Natural killer cell (primary cell): ENCODE results near the gene PTPRT. TPM values are rescaled to one million over a fixed set of nuclear protein-coding genes. Genes with fewer than 3 reads are reported as not detected.

Experiments
- ATAC-seq, 3 donors: fragments of 150-1000 bp in 2 of 3; fragments of 200-7000 bp in 1 of 3; cut with Tn5 transposase; 1 replicate in 1 of 3; 2 replicates in 2 of 3; pipeline ENCODE4 v1.10.0; 2021; ENCODE audit warnings: mild to moderate bottlenecking in 2 of 3, moderate library complexity in 2 of 3
- DNase-seq, 2 donors: peaks; one replicate each; pipeline versions ENCODE4 v3.0.0 to v3.0.0-alpha.2; 2013 to 2021; ENCODE audit warnings: mixed read lengths in 1 of 2
- H3K27ac ChIP-seq: one replicate; pipeline ENCODE4 v1.5.1; 2013; ENCODE audit warnings: mild to moderate bottlenecking, low read length
- H3K27me3 ChIP-seq: one replicate; pipeline ENCODE4 v1.6.1; 2013; ENCODE audit warnings: low read length; ENCODE audit not compliant: control insufficient read depth, insufficient read depth
- H3K36me3 ChIP-seq: one replicate; pipeline ENCODE4 v1.6.1; 2013; ENCODE audit warnings: low read length; ENCODE audit not compliant: control insufficient read depth, insufficient read depth
- H3K4me1 ChIP-seq: one replicate; pipeline ENCODE4 v1.6.1; 2013; ENCODE audit warnings: low read length; ENCODE audit not compliant: control insufficient read depth, insufficient read depth
- H3K4me3 ChIP-seq: one replicate; pipeline ENCODE4 v1.5.1; 2013; ENCODE audit warnings: low read length
- H3K9me3 ChIP-seq: one replicate; pipeline ENCODE4 v1.6.1; 2013; ENCODE audit warnings: low read length; ENCODE audit not compliant: control insufficient read depth, insufficient read depth
- H3K27ac Mint-ChIP-seq, 2 donors: one replicate each; pipeline ENCODE4 v1.8.0; 2022; ENCODE audit warnings: mild to moderate bottlenecking in 2 of 2, mixed read lengths in 2 of 2, moderate library complexity in 1 of 2
- H3K27me3 Mint-ChIP-seq, 2 donors: one replicate each; pipeline ENCODE4 v1.8.0; 2022; ENCODE audit warnings: low read depth in 2 of 2, mixed read lengths in 2 of 2
- H3K36me3 Mint-ChIP-seq: one replicate; pipeline ENCODE4 v1.8.0; 2022; ENCODE audit warnings: mixed read lengths
- H3K4me1 Mint-ChIP-seq, 2 donors: one replicate each; pipeline ENCODE4 v1.8.0; 2022; ENCODE audit warnings: mixed read lengths in 2 of 2
- H3K4me3 Mint-ChIP-seq: one replicate; pipeline ENCODE4 v1.8.0; 2022; ENCODE audit warnings: mild to moderate bottlenecking, moderate library complexity, mixed read lengths
- H3K9me3 Mint-ChIP-seq, 2 donors: one replicate each; pipeline ENCODE4 v1.8.0; 2022; ENCODE audit warnings: mixed read lengths in 2 of 2
- WGBS: methylation state at CpG from one replicate; pipeline ENCODE4 v1.1.7; 2013; ENCODE audit warnings: missing lambda C conversion rate; ENCODE audit not compliant: insufficient coverage; 5-methylcytosine and 5-hydroxymethylcytosine counted together
- intact Hi-C: fragments of 100-400 bp; cut with micrococcal nuclease; formaldehyde crosslinking; loops from one replicate; pipeline ENCODE4 v1.14.2; 2022
- total RNA-seq, 4 donors: library from RNA; stranded (reverse); fragments of 120-200 nt in 1 of 4; gene quantifications; one replicate each; pipeline versions ENCODE4 v1.2.3 to v1.2.4, GENCODE V29; 2013 to 2022
- TF ChIP-seq, protein P1 (sequence below): fragments of 200-600 bp; IDR thresholded peaks from one replicate; pipeline ENCODE4 v1.8.0; 2022; ENCODE audit warnings: antibody characterized with exemption

The PTPRT gene
- total RNA-seq, 3 donors from 2014 or later (not counting 1 experiment from before 2014, with no cell fraction given): not detected

DNA sequence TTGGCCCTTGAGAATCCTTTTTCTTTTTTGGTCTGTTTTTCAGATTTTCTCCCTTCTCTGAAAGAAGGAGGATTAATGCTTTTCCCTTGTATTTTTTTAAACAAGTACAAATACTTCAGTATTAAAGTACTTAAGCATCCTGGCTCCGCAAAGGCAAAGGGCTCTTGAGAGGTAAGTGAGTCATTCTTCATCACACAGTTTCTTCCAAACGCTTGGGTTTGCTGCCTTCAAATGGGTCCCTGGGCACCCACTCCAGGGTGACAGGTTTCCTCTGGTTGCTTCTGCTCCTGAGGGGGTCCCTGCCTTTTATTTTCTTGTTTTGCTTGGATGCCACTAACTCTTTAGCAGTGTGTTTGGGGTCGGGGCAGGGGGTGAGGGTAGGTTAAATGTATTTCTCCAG, 437.1 kb downstream of the PTPRT start:
- Mint-ChIP-seq H3K36me3 (no peaks in the 10 kb centered on the region), H3K4me1 (no peaks in the 10 kb centered on the region)

GRCh38 chr20:42749556-42749955, 440.1 kb downstream of the PTPRT start:
- TF ChIP-seq, protein P1, sequence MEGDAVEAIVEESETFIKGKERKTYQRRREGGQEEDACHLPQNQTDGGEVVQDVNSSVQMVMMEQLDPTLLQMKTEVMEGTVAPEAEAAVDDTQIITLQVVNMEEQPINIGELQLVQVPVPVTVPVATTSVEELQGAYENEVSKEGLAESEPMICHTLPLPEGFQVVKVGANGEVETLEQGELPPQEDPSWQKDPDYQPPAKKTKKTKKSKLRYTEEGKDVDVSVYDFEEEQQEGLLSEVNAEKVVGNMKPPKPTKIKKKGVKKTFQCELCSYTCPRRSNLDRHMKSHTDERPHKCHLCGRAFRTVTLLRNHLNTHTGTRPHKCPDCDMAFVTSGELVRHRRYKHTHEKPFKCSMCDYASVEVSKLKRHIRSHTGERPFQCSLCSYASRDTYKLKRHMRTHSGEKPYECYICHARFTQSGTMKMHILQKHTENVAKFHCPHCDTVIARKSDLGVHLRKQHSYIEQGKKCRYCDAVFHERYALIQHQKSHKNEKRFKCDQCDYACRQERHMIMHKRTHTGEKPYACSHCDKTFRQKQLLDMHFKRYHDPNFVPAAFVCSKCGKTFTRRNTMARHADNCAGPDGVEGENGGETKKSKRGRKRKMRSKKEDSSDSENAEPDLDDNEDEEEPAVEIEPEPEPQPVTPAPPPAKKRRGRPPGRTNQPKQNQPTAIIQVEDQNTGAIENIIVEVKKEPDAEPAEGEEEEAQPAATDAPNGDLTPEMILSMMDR: no peak
- Mint-ChIP-seq H3K27me3 (no peaks in the 10 kb centered on the region), H3K27ac (no peak overlapping the region), H3K4me1 (no peaks in the 10 kb centered on the region), H3K4me3 (no peak overlapping the region), H3K36me3 (no peaks in the 10 kb centered on the region), H3K9me3 (peaks cover 0 to 2% of the 10 kb centered on the region in 2 donors)
- DNase-seq (no peak), ATAC-seq (no peak)
- 85% methylated on average over 5 of the region's 5 CpGs for WGBS
- intact Hi-C loops: no loop called here
- Histone ChIP-seq H3K36me3 (no peaks in the 10 kb centered on the region), H3K4me3 (no peak overlapping the region), H3K4me1 (no peaks in the 10 kb centered on the region), H3K27me3 (no peaks in the 10 kb centered on the region), H3K27ac (no peak overlapping the region), H3K9me3 (peaks cover 3% of the 10 kb centered on the region)

More for the DNA sequence above, 437.1 kb downstream of the PTPRT start:
- WGBS: 83% methylated on average over 3 of the region's 3 CpGs
- TF ChIP-seq, protein P1: no peak
- no peak overlapping the region for H3K27ac ChIP-seq
- ATAC-seq (no peak), DNase-seq (no peak)
- peaks cover 3% of the 10 kb centered on the region for H3K9me3 ChIP-seq
- Mint-ChIP-seq H3K9me3 (peaks cover 0 to 2% of the 10 kb centered on the region in 2 donors), H3K4me3 (no peak overlapping the region), H3K27me3 (no peaks in the 10 kb centered on the region), H3K27ac (no peak overlapping the region)
- H3K4me1 ChIP-seq: no peaks in the 10 kb centered on the region
- no peak overlapping the region for H3K4me3 ChIP-seq
- H3K27me3 ChIP-seq: no peaks in the 10 kb centered on the region
- H3K36me3 ChIP-seq: no peaks in the 10 kb centered on the region
- intact Hi-C loops: no loop called here

DNA sequence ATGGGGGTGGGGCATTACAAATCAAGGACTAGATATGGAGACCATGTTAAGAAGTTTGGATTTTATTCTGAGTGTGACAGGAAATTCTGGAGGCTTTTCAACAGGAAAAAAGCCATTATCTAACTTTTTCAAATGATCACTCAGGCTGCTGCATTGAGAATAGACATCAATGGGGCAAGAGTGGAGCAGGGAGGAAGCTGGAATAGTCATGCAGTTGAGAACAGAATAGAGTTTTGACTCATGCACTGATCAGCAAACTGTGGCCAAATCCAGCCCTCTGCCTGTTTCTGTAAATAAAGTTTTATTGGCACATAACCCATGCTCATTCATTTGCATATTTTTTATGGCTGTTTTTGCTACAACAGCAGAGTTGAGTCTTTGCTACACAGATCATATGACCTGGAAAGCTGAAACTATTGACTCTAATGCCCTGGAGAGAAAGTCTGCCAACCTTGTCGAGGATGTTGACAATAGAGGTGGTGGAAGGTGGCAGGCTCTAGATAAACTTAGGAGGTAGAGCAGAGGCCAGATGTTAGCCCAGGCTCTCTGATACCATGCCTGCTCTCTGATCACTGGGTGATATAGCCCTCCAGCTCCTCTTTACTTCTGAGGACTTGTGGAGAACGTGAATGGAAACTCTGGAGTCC, 441.8 kb downstream of the PTPRT start:
- 71% methylated on average over 2 of the region's 2 CpGs for WGBS
- H3K27me3 Mint-ChIP-seq: no peaks in the 10 kb centered on the region
- Histone ChIP-seq H3K27ac (no peak overlapping the region), H3K9me3 (peaks cover 3% of the 10 kb centered on the region), H3K4me1 (no peaks in the 10 kb centered on the region), H3K4me3 (no peak overlapping the region), H3K36me3 (no peaks in the 10 kb centered on the region), H3K27me3 (no peaks in the 10 kb centered on the region)
- no peaks in the 10 kb centered on the region for H3K4me1 Mint-ChIP-seq
- no peaks in the 10 kb centered on the region for H3K36me3 Mint-ChIP-seq
- DNase-seq (no peak), ATAC-seq (no peak)
- TF ChIP-seq, protein P1: no peak
- no peak overlapping the region for H3K27ac Mint-ChIP-seq
- H3K4me3 Mint-ChIP-seq: no peak overlapping the region
- H3K9me3 Mint-ChIP-seq: peaks cover 0 to 2% of the 10 kb centered on the region in 2 donors
- intact Hi-C loops: no loop called here
